NK-92 treated with Interleukin-12 subunit alpha and Interleukin-12 subunit beta, amount 100 ng/mL, for 24 hours (cell line): ENCODE measurements around the gene OR2F1.

Experiments
- DNase-seq: peaks from one replicate; lab custom pipeline; 2025; lab: John Stamatoyannopoulos, UW

The OR2F1 gene

DNA sequence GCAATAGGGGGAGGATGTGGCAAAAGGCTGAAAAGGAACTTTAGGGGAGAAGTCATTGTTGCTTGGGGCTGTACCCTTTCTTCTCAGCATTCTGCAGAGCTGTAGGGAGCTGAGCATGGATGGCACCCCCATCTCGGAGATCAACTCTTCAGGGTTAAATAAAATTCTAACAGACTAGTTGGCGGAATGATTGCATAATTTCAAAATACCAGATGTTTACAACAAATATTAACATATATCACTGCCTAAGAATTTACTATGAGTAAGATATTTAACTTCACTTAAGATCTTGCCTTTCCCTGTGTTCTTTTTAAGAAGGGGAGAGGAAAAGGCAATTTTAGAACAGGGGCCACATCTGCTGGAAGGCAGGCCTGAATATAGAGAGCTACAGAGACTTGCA lies 509 bp upstream of the OR2F1 start:
- no peak for DNase-seq

- DNase-seq: no peak
Observed at GRCh38 chr7:143958781-143959180, 4.1 kb downstream of the OR2F1 start.

- DNase-seq: no peak
Observed at GRCh38 chr7:143960813-143961610, 6.4 kb downstream of the OR2F1 start.

DNA sequence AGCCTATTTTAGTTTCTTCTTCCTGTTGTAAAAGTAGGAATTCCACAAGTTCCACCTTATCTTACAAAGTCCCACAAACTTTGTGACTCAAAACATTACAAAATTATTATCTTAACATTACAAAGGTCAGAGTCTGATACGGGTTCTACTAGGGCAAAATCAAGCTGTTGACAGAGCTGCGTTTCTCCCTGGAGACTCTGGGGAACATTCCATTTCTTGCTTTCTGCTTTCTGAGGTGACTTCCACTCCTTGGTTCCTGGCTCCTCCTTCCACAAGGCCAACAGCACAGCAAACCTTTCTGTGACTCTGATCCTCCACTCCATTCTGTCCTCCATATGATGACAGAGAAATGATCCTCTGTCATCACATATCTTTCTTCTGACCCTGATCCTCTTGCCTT lies 10.6 kb downstream of the OR2F1 start:
- DNase-seq: no peak

GRCh38 chr7:143967398-143967797 lies 12.8 kb downstream of the OR2F1 start:
- no peak for DNase-seq

DNA sequence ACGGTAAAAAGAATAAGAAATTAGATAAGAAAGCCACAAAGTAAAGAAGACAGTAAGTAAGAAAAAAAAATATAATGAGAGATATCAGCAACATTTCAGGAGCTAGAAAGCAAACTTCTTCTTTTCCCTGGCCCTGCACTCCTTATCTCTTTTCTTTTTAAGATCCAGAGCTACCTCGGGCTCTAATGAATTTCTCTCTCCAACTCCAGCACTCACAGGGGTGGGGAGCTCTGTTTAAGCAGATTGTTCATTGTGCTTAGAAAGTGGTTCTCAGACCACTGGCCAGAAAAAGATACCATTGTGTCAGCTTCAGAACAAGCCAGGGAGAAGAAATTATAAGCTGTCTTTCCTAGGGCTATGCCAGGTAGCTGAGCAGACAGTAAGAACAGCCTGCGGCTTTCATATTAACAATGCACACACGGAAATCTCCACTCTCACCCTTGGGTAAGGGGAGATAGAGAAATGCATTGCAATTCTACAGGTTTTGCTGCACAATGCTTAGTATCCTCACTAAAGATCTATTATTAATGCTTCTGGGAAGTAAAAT lies 19.3 kb downstream of the OR2F1 start:
- no peak for DNase-seq

DNA sequence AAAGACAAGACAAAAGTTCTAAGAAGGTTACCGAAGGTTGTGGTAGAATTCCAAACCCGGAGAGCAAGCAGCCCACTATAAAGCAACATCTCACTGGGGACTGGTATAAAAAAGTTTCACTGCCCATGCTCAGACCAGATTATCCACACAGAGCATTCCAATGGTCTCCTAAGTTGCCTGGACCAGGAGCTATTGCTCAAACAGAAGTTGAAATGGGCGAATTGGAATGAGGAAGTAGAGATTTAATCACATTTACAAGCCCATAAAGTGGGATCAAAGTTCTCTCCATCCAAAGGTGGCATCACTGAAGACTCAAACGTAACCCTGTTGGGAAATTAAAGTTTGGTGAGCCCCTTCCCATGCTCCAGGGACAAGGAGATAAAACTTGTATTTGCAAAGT lies 19.8 kb downstream of the OR2F1 start:
- no peak for DNase-seq

- no peak for DNase-seq
Observed at GRCh38 chr7:143975617-143976016, 21.0 kb downstream of the OR2F1 start.

DNA sequence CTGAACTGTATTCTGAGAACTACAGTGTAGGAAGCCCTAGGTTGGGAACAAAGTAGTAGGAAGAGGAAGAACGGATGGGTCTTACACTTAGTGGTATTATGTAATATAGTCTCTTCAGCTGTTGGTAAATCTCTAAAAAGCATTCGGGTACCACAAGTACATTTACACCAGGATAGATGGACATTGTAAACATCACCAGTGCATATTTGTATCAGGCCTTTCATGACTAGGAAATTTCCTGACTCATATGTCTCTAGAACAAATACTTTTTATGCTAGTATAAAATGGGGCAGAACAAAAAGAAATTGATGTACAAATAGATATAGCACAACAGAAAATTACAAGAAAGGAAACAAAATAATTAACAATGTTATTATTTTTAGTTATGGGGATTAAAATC lies 23.9 kb downstream of the OR2F1 start:
- DNase-seq: no peak

DNA sequence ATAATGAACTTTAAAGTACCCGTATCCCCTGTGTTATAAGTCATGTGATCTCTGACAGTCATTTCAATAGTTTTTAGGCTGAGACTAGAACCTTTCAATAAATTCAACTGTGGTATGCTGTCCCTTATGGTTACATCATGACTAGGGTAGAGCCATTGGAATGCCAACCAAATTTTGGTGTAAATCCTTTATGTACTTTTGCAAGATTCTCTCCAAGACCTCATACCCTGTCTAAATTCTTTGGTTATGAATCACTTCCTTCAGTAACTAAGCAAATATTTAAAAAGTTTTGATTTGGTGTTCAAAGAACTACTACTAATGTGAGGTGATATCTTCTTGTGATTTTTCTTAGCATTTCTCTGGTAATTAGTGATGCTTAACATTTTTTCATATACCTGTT lies 24.7 kb downstream of the OR2F1 start:
- no peak for DNase-seq

GRCh38 chr7:143979998-143980397 lies 25.4 kb downstream of the OR2F1 start:
- DNase-seq: no peak

DNA sequence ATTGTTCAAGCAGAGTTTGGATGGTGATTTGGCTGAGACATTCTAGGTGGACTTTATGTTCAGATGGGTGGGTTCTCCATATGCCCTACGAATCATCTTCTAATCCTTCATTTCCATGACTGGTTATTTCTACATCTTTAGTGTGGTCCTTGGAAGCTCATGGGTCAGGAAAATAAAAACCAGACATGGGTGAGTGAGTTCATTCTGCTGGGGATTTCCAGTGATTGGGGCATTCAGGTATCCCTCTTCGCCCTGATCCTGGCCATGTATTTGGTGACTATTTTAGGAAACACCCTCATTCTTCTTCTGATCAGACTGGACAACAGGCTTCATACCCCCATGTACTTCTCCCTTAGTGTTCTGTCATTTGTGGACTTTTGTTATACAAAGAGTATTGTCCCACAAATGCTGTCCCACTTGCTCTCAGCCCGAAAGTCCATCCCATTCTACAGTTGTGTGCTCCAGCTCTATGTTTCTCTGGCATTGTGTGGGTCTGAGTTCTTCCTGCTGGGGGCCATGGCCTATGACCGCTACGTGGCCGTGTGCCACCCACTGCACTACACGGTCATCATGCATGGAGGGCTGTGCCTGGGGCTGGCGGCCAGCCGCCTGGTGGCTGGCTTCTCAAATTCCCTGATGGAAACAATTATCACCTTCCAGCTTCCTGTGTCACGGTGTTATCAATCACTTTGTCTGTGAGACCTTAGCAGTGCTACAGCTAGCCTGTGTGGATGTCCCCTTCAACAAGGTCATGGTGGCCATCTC lies 26.3 kb downstream of the OR2F1 start:
- DNase-seq: no peak

DNA sequence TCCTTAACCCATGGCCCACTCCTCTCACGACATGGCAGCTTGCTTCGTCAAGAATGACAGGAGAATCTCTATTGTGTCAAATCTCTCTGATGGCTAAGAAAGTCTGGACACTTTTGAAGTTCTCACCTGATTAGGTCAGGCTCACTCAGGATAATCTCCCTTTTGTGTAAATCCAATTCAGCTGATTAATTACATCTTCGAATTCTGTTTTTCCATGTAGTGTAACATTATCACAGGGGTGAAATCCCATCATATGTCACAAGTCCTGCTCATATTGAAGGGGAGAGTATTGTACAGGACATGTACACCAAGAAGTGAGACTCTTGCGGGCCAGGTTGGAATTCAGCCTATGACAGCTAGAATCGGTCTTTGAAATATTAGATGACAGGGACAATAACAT lies 29.3 kb downstream of the OR2F1 start:
- no peak for DNase-seq

GRCh38 chr7:143987513-143987912 lies 32.9 kb downstream of the OR2F1 start:
- DNase-seq: no peak

- DNase-seq: no peak
Observed at GRCh38 chr7:143988976-143989745, 34.5 kb downstream of the OR2F1 start.

DNA sequence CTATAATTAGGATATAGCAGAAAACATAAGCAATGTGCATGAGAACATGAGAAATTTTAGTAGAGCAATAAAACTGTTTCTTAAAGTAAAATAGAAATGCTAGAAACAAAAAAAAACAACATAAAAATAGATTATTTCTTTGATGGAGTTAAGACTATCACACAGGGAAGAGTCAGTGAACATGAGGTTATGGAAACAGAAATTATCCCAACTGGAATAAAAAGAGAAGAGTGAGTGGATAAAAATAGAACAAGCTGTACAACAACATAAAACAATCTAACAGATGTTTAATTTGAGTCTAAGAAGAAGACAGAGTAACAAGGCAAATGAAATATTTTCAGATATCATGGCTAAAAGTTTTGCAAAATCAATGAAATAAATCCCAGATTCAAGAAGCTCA lies 38.0 kb downstream of the OR2F1 start:
- DNase-seq: no peak

- DNase-seq: no peak
Observed at GRCh38 chr7:143993924-143994323, 39.3 kb downstream of the OR2F1 start.

- no peak for DNase-seq
Observed at GRCh38 chr7:144000020-144000419, 45.4 kb downstream of the OR2F1 start, which contains the start of gene OR6B1. Gene OR6B1 (plus strand): TSS chr7:144000320. CDS start chr7:144003997, 3,677 bp downstream.

DNA sequence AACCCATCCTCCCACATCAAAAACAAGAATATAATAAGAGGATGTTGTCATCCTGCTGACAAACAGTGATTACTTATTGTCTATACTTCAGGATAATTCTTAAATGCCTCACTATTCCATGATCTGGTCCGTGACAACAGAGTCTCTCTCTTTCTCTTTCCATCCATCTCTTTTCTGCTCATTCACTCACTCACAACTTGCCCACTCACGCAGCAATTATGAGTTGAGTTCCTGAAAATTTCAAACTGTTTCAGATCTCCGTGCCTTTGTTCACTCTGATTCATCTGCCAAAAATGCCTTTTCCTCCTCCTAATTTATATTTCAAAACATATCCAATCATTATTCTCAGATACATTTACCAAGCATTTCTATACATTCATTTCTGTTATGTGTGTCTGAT lies 46.9 kb downstream of the OR2F1 start:
- DNase-seq: no peak

DNA sequence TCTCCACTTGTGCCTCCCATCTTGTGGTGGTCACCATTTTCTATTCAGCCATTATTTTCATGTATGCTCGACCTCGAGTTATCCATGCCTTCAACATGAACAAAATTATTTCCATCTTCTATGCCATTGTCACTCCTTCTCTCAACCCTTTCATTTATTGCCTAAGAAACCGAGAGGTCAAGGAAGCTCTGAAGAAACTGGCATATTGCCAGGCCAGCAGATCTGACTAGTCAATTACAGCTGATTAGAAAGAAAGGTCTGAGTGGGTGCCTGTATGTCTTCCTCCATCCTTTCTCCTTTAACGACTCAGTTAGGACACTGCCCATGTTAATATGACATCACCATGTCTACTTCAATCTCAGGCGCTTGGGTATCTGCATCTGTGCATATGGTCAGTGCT lies 50.1 kb downstream of the OR2F1 start:
- no peak for DNase-seq

- DNase-seq: no peak
Observed at GRCh38 chr7:144006029-144006691, 51.5 kb downstream of the OR2F1 start.

DNA sequence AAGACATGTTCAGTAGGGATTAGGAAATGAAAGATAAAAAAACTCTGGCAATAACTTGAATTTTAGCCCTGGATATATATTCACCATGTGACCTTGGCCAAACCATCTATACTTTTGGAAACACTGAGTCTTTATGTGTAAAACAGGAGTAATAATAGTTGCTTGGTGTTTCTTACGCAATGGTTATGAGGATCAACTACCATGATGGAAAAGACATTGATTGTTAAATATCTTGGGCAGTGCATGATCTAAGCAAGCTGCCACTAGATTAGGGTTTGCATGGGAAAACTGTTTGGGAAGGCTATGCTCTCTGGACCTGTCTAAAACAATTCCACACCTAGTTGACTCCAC lies 52.0 kb downstream of the OR2F1 start:
- no peak for DNase-seq
